Fibroblast of the aortic adventitia (primary cell): ENCODE results near the gene CRAMP1. TPM values are rescaled to one million over a fixed set of nuclear protein-coding genes. Genes with fewer than 3 reads are reported as not detected.
"Not testable (repeated sequence)": the region's sequence is repeated elsewhere in the genome, so short reads cannot be mapped to it uniquely, and the experiment has no call there.

Source experiments
- DNase-seq: peaks from one replicate; pipeline ENCODE4 v3.0.0-alpha.2; 2010; ENCODE audit warnings: low read depth
- H3K4me3 ChIP-seq: 2 replicates; pipeline ENCODE4 v1.5.1; 2011; ENCODE audit warnings: low read depth, mild to moderate bottlenecking, control low read depth, low read length, moderate library complexity
- CTCF ChIP-seq: IDR thresholded peaks from 2 replicates; pipeline ENCODE4 v1.5.1; 2011; ENCODE audit warnings: mild to moderate bottlenecking, low read length, control low read depth, inconsistent platforms; ENCODE audit not compliant: insufficient read depth
- total RNA-seq: library from RNA; depleted of rRNA; stranded (reverse); fragments of >200 nt; gene quantifications from 2 replicates; pipeline ENCODE4 v1.2.3, GENCODE V29; 2012; ENCODE audit warnings: low replicate concordance

The CRAMP1 gene
- total RNA-seq, 1 donor = 9.9 TPM

- TF ChIP-seq CTCF = no peak
- no peak for DNase-seq
- H3K4me3 ChIP-seq = no peak overlapping the region
These were observed 29.0 kb upstream of the CRAMP1 start for GRCh38 chr16:1583180-1583579.

GRCh38 chr16:1584926-1585484, 27.2 kb upstream of the CRAMP1 start:
- no peak for DNase-seq
- no peak for TF ChIP-seq CTCF
- H3K4me3 ChIP-seq = no peak overlapping the region

GRCh38 chr16:1590366-1590765, 21.8 kb upstream of the CRAMP1 start:
- no peak for TF ChIP-seq CTCF
- no peak for DNase-seq
- H3K4me3 ChIP-seq = no peak overlapping the region

- no peak overlapping the region for H3K4me3 ChIP-seq
- TF ChIP-seq CTCF = no peak
- DNase-seq = no peak
These were observed 21.0 kb upstream of the CRAMP1 start for GRCh38 chr16:1590930-1591705.

GRCh38 chr16:1592446-1592845, 19.7 kb upstream of the CRAMP1 start:
- no peak for TF ChIP-seq CTCF
- DNase-seq = no peak
- H3K4me3 ChIP-seq = no peak overlapping the region

- not testable (repeated sequence) for H3K4me3 ChIP-seq, DNase-seq
These were observed 16.6 kb upstream of the CRAMP1 start for GRCh38 chr16:1595511-1595910.

GRCh38 chr16:1596516-1596915, 15.6 kb upstream of the CRAMP1 start:
- no peak for TF ChIP-seq CTCF
- DNase-seq = no peak
- H3K4me3 ChIP-seq = no peak overlapping the region
